MM.1S (cell line): ENCODE results near the gene LIF.

Experiments used
- CTCF ChIP-seq: fragments of 300-600 bp; sonication (generic); IDR thresholded peaks from 2 replicates; pipeline ENCODE4 v1.5.1; 2016; ENCODE audit warnings: antibody characterized with exemption, low read length, mixed read lengths
- EZH2 ChIP-seq: fragments of 300-600 bp; sonication (generic); optimal IDR thresholded peaks from 2 replicates; pipeline ENCODE3; 2017; ENCODE audit warnings: low read depth, mild to moderate bottlenecking, antibody characterized with exemption, low read length, mixed read lengths
- EZH2phosphoT487 ChIP-seq: fragments of 300-600 bp; sonication (generic); IDR thresholded peaks from 2 replicates; pipeline ENCODE4 v1.6.1; 2018; ENCODE audit warnings: antibody characterized with exemption, low read length

- TF ChIP-seq CTCF (no peak), EZH2 (no peak), EZH2phosphoT487 (no peak)
Observed at GRCh38 chr22:30208631-30209603, 37.6 kb downstream of the LIF start.
